Measurements from ENCODE around the gene GCNT2.
"Not testable (repeated sequence)": the region's sequence is repeated elsewhere in the genome, so short reads cannot be mapped to it uniquely, and the experiment has no call there.

GCNT2 gene

DNA sequence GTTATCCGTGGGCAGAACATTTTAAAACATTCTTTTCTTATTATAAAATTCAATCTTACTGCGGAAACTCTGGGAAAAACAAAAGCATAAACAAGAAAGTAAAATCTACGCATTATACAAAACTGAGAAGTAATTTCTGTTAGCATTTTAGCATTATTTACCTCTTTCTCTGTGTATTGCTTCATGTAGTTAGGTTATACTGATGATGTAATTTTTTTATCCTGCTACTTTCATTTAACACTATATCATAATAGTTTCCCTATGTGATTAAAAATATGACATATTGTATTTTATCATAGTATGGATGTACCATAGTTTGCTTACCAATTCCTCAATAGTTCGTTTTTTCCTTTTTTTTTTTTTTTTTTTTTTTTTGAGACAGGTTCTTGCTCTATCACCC, 4.2 kb upstream of the GCNT2 start:
- Histone ChIP-seq H3K4me1 (ENCODE audit: insufficient read depth, low read length) (peaks cover 8% of the 10 kb centered on the region), H3K9me3 (ENCODE audit: insufficient read depth, low read length, severe bottlenecking) (no peaks in the 10 kb centered on the region), H3K4me2 (ENCODE audit: insufficient read depth, low read length) (no peak overlapping the region), H3K36me3 (ENCODE audit: insufficient read depth, low read length) (no peaks in the 10 kb centered on the region), H4K20me1 (ENCODE audit: insufficient read depth, low read length) (no peaks in the 10 kb centered on the region), H3K79me2 (ENCODE audit: insufficient read depth, low read length) (no peaks in the 10 kb centered on the region), H3K27me3 (ENCODE audit: insufficient read depth, low read length, poor library complexity) (no peaks in the 10 kb centered on the region), H3K4me3 (ENCODE audit: low read depth in 1 of 2, low read length in 2 of 2) (no peak overlapping the region), H2AFZ (ENCODE audit: low read depth, low read length) (no peak overlapping the region; the same call in 1 of the 2 replicates), H3K27ac (ENCODE audit: low read length) (no peak overlapping the region), H3K9ac (ENCODE audit: low read depth, low read length) (no peak overlapping the region)
- DNase-seq (no peak), ATAC-seq (ENCODE audit: insufficient read depth, low read depth) (no peak)
- no peak for TF ChIP-seq EZH2 (IDR thresholded peaks at IDR 0.05; ENCODE audit: borderline replicate concordance, low read depth, low read length, severe bottlenecking)
- TF ChIP-seq, protein P1, sequence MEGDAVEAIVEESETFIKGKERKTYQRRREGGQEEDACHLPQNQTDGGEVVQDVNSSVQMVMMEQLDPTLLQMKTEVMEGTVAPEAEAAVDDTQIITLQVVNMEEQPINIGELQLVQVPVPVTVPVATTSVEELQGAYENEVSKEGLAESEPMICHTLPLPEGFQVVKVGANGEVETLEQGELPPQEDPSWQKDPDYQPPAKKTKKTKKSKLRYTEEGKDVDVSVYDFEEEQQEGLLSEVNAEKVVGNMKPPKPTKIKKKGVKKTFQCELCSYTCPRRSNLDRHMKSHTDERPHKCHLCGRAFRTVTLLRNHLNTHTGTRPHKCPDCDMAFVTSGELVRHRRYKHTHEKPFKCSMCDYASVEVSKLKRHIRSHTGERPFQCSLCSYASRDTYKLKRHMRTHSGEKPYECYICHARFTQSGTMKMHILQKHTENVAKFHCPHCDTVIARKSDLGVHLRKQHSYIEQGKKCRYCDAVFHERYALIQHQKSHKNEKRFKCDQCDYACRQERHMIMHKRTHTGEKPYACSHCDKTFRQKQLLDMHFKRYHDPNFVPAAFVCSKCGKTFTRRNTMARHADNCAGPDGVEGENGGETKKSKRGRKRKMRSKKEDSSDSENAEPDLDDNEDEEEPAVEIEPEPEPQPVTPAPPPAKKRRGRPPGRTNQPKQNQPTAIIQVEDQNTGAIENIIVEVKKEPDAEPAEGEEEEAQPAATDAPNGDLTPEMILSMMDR (IDR thresholded peaks at IDR 0.05; ENCODE audit: borderline replicate concordance, extremely low read depth, low read length, poor library complexity, severe bottlenecking): no peak

DNA sequence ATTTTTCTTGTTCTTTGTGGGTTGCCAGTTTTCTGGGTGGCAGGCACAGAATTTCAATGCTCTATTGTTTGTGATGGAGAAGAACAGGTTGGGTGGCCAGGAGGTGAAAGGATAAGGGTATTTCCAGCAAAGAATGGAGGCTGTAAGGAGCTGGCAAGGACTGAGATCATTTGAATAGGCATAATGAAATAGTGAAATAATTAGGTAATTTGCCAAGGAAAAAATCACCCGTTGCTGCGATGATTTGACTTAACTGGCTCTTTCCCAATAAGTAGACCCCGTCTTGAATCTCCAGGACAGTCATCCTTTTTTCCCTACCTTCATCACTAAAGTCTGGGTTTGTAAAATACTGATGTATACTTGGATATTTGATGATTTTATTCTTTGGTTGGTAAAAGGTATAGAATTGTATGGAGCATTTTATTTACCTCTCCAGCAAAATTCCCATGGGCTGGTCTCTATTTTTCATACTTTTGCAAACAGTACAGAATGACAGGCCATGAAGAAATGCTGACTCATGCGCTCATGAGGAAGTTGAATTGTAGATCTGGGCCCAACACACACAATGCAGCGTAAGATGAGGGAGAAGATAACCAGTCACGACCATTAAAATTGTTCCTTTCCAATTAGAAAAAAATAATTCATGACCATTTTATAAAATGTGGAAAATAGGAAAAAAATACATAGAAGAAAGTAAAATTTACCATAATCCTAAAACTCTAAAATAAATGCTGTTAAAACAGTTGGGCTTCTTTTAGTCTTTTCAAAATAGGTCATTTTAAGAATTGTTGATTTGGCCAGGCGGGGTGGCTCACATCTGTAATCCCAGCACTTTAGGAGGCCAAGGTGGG, 2.4 kb upstream of the GCNT2 start:
- no peak for TF ChIP-seq EZH2 (IDR thresholded peaks at IDR 0.05; ENCODE audit: borderline replicate concordance, low read depth, low read length, severe bottlenecking)
- TF ChIP-seq, protein P1 (IDR thresholded peaks at IDR 0.05; ENCODE audit: borderline replicate concordance, extremely low read depth, low read length, poor library complexity, severe bottlenecking): no peak
- Histone ChIP-seq H3K4me2 (ENCODE audit: insufficient read depth, low read length) (no peak overlapping the region), H3K27ac (ENCODE audit: low read length) (no peak overlapping the region), H3K27me3 (ENCODE audit: insufficient read depth, low read length, poor library complexity) (no peaks in the 10 kb centered on the region), H4K20me1 (ENCODE audit: insufficient read depth, low read length) (no peaks in the 10 kb centered on the region), H3K36me3 (ENCODE audit: insufficient read depth, low read length) (no peaks in the 10 kb centered on the region), H2AFZ (ENCODE audit: low read depth, low read length) (0 out of 2 replicates have a peak overlapping the region, but pooled peaks have one; percentile 4), H3K4me1 (ENCODE audit: insufficient read depth, low read length) (peaks cover 8% of the 10 kb centered on the region), H3K9me3 (ENCODE audit: insufficient read depth, low read length, severe bottlenecking) (no peaks in the 10 kb centered on the region), H3K79me2 (ENCODE audit: insufficient read depth, low read length) (no peaks in the 10 kb centered on the region), H3K9ac (ENCODE audit: low read depth, low read length) (no peak overlapping the region; the same call in 1 of the 2 replicates), H3K4me3 (ENCODE audit: low read depth in 1 of 2, low read length in 2 of 2) (no peak overlapping the region)
- no peak for DNase-seq
- 0 out of 3 replicates have a peak, but pooled peaks have one; percentile 53 for ATAC-seq (ENCODE audit: insufficient read depth, low read depth)

DNA sequence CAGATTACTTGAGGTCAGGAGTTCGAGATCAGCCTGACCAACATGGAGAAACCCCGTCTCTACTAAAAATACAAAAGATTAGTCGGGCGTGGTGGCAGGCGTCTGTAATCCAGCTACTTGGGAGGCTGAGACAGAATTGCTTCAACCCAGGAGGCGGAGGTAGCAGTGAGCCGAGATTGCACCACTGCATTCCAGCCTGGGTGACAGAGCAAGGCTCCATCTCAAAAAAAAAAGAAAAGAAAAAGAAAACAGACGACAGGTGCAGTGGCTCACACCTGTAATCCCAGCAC, 1.8 kb upstream of the GCNT2 start:
- not testable (repeated sequence) for H3K36me3 ChIP-seq (ENCODE audit: insufficient read depth, low read length); DNase-seq; H3K27me3 ChIP-seq (ENCODE audit: insufficient read depth, low read length, poor library complexity); ATAC-seq (ENCODE audit: insufficient read depth, low read depth); H3K27ac ChIP-seq (ENCODE audit: low read length); H3K4me1 ChIP-seq (ENCODE audit: insufficient read depth, low read length); H3K79me2 ChIP-seq (ENCODE audit: insufficient read depth, low read length); H3K9ac ChIP-seq (ENCODE audit: low read depth, low read length); H3K4me3 ChIP-seq (ENCODE audit: low read depth in 1 of 2, low read length in 2 of 2); H3K9me3 ChIP-seq (ENCODE audit: insufficient read depth, low read length, severe bottlenecking); H4K20me1 ChIP-seq (ENCODE audit: insufficient read depth, low read length); H3K4me2 ChIP-seq (ENCODE audit: insufficient read depth, low read length)
- 0 out of 2 replicates have a peak overlapping the region, but pooled peaks have one; percentile 4 for H2AFZ ChIP-seq (ENCODE audit: low read depth, low read length)

DNA sequence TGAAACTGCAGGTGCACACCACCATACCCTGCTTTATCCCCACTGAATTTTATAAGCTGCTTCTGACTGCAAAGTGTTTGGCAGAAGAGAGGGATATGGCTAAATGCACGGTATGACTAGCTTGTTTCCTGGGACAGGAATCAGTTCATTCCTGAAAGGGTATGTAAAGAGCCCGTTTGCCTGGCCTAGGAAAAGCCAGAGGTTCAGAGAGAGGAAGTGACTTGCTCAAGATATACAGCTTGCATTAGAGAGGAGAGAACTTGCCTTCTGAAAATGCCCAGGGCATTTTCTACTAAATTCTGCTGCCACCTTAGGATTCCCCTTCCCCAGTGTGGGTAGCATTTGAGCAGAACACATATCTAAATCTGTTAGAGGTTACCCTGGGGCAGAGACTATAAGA, 683 bp upstream of the GCNT2 start:
- Histone ChIP-seq H3K27ac (ENCODE audit: low read length) (no peak overlapping the region), H4K20me1 (ENCODE audit: insufficient read depth, low read length) (no peaks in the 10 kb centered on the region), H2AFZ (ENCODE audit: low read depth, low read length) (no peak overlapping the region), H3K9me3 (ENCODE audit: insufficient read depth, low read length, severe bottlenecking) (no peaks in the 10 kb centered on the region), H3K36me3 (ENCODE audit: insufficient read depth, low read length) (no peaks in the 10 kb centered on the region), H3K79me2 (ENCODE audit: insufficient read depth, low read length) (no peaks in the 10 kb centered on the region), H3K4me2 (ENCODE audit: insufficient read depth, low read length) (no peak overlapping the region), H3K9ac (ENCODE audit: low read depth, low read length) (no peak overlapping the region), H3K4me1 (ENCODE audit: insufficient read depth, low read length) (peaks cover 8% of the 10 kb centered on the region), H3K27me3 (ENCODE audit: insufficient read depth, low read length, poor library complexity) (no peaks in the 10 kb centered on the region), H3K4me3 (ENCODE audit: low read depth in 1 of 2, low read length in 2 of 2) (no peak overlapping the region)
- no peak for ATAC-seq (ENCODE audit: insufficient read depth, low read depth)
- no peak for DNase-seq
- TF ChIP-seq, protein P1 (IDR thresholded peaks at IDR 0.05; ENCODE audit: borderline replicate concordance, extremely low read depth, low read length, poor library complexity, severe bottlenecking): no peak
- TF ChIP-seq EZH2 (IDR thresholded peaks at IDR 0.05; ENCODE audit: borderline replicate concordance, low read depth, low read length, severe bottlenecking): no peak

Data from DND-41 (cell line).